Coronary artery (tissue), 2 donors: Measurements from ENCODE around the gene DPH6.

Experiments used
- DNase-seq: peaks from one replicate; pipeline ENCODE4 v3.0.0-alpha.2; 2017; ENCODE audit warnings: low spot score
- H3K27ac ChIP-seq, 2 donors: fragments of 200-600 bp; sonication (generic); one replicate each; pipeline ENCODE4 v1.5.1; 2016 to 2019
- H3K4me3 ChIP-seq: fragments of 200-600 bp; sonication (generic); 2 replicates; pipeline ENCODE4 v1.5.1; 2016; ENCODE audit warnings: mild to moderate bottlenecking, moderate library complexity
- CTCF ChIP-seq: fragments of 200-600 bp; sonication (generic); IDR thresholded peaks from one replicate; pipeline ENCODE4 v1.5.1; 2019; ENCODE audit warnings: antibody characterized with exemption

DPH6 gene

GRCh38 chr15:35458176-35458856, 87.6 kb downstream of the DPH6 start:
- no peak for TF ChIP-seq CTCF

GRCh38 chr15:35455201-35455600, 90.8 kb downstream of the DPH6 start:
- no peak for TF ChIP-seq CTCF
- Histone ChIP-seq H3K27ac (no peak overlapping the region), H3K4me3 (no peak overlapping the region)
- DNase-seq, result no peak

More at GRCh38 chr15:35458176-35458856, 87.6 kb downstream of the DPH6 start:
- H3K27ac ChIP-seq, result no peak overlapping the region
- no peak overlapping the region for H3K4me3 ChIP-seq
- no peak for DNase-seq

- TF ChIP-seq CTCF, result no peak
- DNase-seq, result no peak
- Histone ChIP-seq H3K4me3 (no peak overlapping the region), H3K27ac (no peak overlapping the region)
These were observed 95.5 kb downstream of the DPH6 start for GRCh38 chr15:35450492-35450891.

- TF ChIP-seq CTCF, result no peak
- no peak for DNase-seq
- Histone ChIP-seq H3K27ac (no peak overlapping the region), H3K4me3 (no peak overlapping the region)
These were observed 97.7 kb downstream of the DPH6 start for GRCh38 chr15:35448294-35448693.

GRCh38 chr15:35445891-35446290, 100.1 kb downstream of the DPH6 start:
- H3K27ac ChIP-seq, result no peak overlapping the region
- no peak overlapping the region for H3K4me3 ChIP-seq
- no peak for TF ChIP-seq CTCF
- no peak for DNase-seq

GRCh38 chr15:35444557-35445204, 101.3 kb downstream of the DPH6 start:
- Histone ChIP-seq H3K27ac (no peak overlapping the region), H3K4me3 (no peak overlapping the region)
- TF ChIP-seq CTCF, result peak; percentile 33
- no peak for DNase-seq

- no peak for TF ChIP-seq CTCF
- Histone ChIP-seq H3K4me3 (no peak overlapping the region), H3K27ac (no peak overlapping the region)
- no peak for DNase-seq
These were observed 102.6 kb downstream of the DPH6 start for GRCh38 chr15:35443376-35443775.
